ENCODE results near the gene TMEM175. TPM values are rescaled to one million over a fixed set of nuclear protein-coding genes. Genes with fewer than 3 reads are reported as not detected.

TMEM175 gene
- total and polyA plus RNA-seq, 2 of the 13 experiments (the other 11 are each of a cell fraction or from before 2014, with no cell fraction given), result 5.1 to 9.9 TPM

DNA sequence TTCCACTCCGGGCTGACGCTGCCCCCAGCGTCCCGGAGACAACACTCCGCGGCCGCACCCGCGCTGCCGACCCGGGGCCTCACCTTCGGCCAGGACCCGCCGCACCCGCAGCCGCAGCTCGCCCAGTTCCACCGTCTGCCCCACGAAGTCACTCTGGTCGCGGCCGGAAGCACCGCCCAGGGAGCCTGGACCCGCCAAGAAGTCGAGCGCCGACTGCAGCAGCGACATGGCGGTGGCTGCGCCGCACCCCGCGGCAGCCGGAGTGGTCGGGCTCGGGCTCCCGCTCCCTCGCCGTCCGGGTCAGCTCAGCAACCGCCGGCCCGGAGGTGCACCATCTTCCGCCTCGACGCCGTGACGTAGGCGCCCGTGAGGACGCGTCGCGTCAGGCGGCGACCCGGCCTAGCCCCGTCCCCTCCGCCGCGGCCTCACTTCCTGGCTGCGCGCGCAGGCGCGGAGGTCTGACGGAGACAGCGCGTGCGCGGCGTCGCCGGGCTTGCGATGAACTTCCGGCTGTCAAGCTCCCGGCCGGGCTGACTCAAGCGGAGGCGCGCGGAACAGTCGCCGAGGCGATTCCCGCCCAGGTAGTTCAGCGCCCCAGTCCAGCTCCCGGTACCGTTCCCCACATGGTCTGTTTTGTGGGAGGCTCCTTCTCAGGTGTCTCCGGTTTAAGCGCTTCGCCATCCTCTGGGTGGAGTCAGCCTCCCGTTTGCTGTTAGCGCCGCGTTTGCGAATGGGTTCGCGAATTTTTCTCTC, at the start of gene TMEM175, which contains the start of gene GAK (continued):
- 0 out of 2 replicates have a peak, but pooled peaks have one; percentile 8 for TF ChIP-seq HNF4G (IDR thresholded peaks at IDR 0.05; ENCODE audit: borderline replicate concordance, low read depth, low read length)
- no peak for TF ChIP-seq HNF4G (CRISPR knock-in tag; IDR thresholded peaks at IDR 0.05; ENCODE audit: borderline replicate concordance, low read depth)
- peak; percentile 30; the same call in 1 of the 2 replicates for TF ChIP-seq MIXL1 (CRISPR knock-in tag; IDR thresholded peaks at IDR 0.05)
- TF ChIP-seq SMC3 (IDR thresholded peaks at IDR 0.05; ENCODE audit: low read length), result no peak
- TF ChIP-seq ZNF543 (CRISPR knock-in tag; IDR thresholded peaks at IDR 0.05), result no peak
- TF ChIP-seq, protein P1, sequence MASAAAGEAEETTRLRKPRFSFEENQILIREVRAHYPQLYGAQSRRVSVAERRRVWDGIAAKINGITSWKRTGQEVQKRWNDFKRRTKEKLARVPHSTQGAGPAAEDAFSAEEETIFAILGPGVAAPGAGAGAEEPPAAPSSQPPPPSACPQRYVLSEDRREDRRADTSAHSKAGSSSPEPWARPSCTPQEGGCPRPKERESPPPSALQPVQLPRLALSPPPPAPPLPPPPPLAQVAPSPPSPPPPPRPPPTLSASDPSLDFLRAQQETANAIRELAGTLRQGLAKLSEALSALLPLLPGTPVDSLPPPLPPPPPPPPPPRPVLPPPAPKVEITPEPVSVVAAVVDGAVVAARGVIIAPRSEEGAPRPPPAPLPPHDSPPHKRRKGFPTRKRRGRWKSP (CRISPR knock-in tag; IDR thresholded peaks at IDR 0.05), result peak; percentile 85
- TF ChIP-seq EZH2 (conservative IDR thresholded peaks at IDR 0.05; ENCODE audit: low read depth, low read length), result no peak
- no peak for TF ChIP-seq ZNF557 (CRISPR knock-in tag; IDR thresholded peaks at IDR 0.05)
- TF ChIP-seq KMT2B (CRISPR knock-in tag; IDR thresholded peaks at IDR 0.05), result 0 out of 2 replicates have a peak, but pooled peaks have one; percentile 53
- peak; percentile 80; the same call in 1 of the 2 replicates for TF ChIP-seq SALL1 (CRISPR knock-in tag; IDR thresholded peaks at IDR 0.05)
- TF ChIP-seq, protein P2, sequence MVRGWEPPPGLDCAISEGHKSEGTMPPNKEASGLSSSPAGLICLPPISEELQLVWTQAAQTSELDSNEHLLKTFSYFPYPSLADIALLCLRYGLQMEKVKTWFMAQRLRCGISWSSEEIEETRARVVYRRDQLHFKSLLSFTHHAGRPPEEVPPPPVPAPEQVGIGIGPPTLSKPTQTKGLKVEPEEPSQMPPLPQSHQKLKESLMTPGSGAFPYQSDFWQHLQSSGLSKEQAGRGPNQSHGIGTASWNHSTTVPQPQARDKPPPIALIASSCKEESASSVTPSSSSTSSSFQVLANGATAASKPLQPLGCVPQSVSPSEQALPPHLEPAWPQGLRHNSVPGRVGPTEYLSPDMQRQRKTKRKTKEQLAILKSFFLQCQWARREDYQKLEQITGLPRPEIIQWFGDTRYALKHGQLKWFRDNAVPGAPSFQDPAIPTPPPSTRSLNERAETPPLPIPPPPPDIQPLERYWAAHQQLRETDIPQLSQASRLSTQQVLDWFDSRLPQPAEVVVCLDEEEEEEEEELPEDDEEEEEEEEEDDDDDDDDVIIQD (CRISPR knock-in tag; IDR thresholded peaks at IDR 0.05; ENCODE audit: low read depth), result no peak
- no peak for TF ChIP-seq RFX1 (IDR thresholded peaks at IDR 0.05)
- TF ChIP-seq NR1H2 (CRISPR knock-in tag; IDR thresholded peaks at IDR 0.05; ENCODE audit: borderline replicate concordance, low read depth), result no peak
- TF ChIP-seq RXRB (CRISPR knock-in tag; IDR thresholded peaks at IDR 0.05; ENCODE audit: borderline replicate concordance), result peak; percentile 53; the same call in 1 of the 2 replicates
- no peak for TF ChIP-seq ZNF263 (CRISPR knock-in tag; IDR thresholded peaks at IDR 0.05)
- no peak for TF ChIP-seq TBP (CRISPR knock-in tag; IDR thresholded peaks at IDR 0.05)
- no peak for TF ChIP-seq ZBTB14 (CRISPR knock-in tag; IDR thresholded peaks at IDR 0.05)
- no peak; the same call in 1 of the 2 replicates for TF ChIP-seq ZNF816 (CRISPR knock-in tag; IDR thresholded peaks at IDR 0.05; ENCODE audit: borderline replicate concordance)
- no peak for TF ChIP-seq NFIB (CRISPR knock-in tag; IDR thresholded peaks at IDR 0.05; ENCODE audit: borderline replicate concordance)
- no peak for TF ChIP-seq AKNA (CRISPR knock-in tag; IDR thresholded peaks at IDR 0.05; ENCODE audit: borderline replicate concordance)
- no peak for TF ChIP-seq ZNF549 (CRISPR knock-in tag; IDR thresholded peaks at IDR 0.05)
- no peak for TF ChIP-seq IKZF1 (IDR thresholded peaks at IDR 0.05)
- TF ChIP-seq ZNF136 (CRISPR knock-in tag; IDR thresholded peaks at IDR 0.05; ENCODE audit: low read depth), result no peak

Data from HepG2 (cell line).